Measurements from ENCODE around the gene F11R.

DNA sequence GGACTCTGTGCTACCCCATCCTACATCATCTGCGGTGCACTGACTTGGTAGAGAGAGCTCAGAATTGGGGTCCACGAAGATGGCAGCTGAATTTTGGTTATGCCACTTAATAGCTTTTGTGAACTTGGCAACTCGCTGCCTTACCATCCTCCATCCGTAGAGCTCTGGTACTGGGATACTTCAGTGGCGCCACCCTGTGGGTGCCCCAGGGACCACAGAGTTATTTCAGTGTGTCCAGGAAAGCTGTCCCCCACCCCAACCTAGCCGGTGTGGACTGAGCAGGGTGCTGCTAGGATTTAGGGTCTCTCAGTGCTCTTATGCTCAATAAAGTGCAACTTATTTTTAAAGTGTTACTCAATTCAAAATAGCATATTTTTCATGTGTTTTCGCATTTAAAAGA is 33.9 kb upstream of the F11R start:
- no peak for TF ChIP-seq EP300 (IDR thresholded peaks at IDR 0.05)
- TF ChIP-seq POLR2A (IDR thresholded peaks at IDR 0.05) = no peak
- TF ChIP-seq, protein P1, sequence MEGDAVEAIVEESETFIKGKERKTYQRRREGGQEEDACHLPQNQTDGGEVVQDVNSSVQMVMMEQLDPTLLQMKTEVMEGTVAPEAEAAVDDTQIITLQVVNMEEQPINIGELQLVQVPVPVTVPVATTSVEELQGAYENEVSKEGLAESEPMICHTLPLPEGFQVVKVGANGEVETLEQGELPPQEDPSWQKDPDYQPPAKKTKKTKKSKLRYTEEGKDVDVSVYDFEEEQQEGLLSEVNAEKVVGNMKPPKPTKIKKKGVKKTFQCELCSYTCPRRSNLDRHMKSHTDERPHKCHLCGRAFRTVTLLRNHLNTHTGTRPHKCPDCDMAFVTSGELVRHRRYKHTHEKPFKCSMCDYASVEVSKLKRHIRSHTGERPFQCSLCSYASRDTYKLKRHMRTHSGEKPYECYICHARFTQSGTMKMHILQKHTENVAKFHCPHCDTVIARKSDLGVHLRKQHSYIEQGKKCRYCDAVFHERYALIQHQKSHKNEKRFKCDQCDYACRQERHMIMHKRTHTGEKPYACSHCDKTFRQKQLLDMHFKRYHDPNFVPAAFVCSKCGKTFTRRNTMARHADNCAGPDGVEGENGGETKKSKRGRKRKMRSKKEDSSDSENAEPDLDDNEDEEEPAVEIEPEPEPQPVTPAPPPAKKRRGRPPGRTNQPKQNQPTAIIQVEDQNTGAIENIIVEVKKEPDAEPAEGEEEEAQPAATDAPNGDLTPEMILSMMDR (IDR thresholded peaks at IDR 0.05) = no peak
